ENCODE data around the gene DCAF8L2. TPM values are rescaled to one million over a fixed set of nuclear protein-coding genes. Genes with fewer than 3 reads are reported as not detected.

Gene DCAF8L2
- total and polyA plus RNA-seq, 2 donors (not counting 3 experiments of a cell fraction or from before 2014, with no cell fraction given): 0.15 to 0.36 TPM

- H3K4me1 ChIP-seq (ENCODE audit: control insufficient read depth, extremely low read depth, insufficient read depth, low read length): no peaks in the 10 kb centered on the region
- H3K27ac ChIP-seq (ENCODE audit: insufficient read depth, low read depth, low read length): no peak overlapping the region
- no peak overlapping the region for H3K9ac ChIP-seq (replicated peaks; ENCODE audit: extremely low read depth, insufficient read depth, low read length)
- no peaks in the 10 kb centered on the region for H3K9me1 ChIP-seq (replicated peaks; ENCODE audit: control insufficient read depth, extremely low read depth, insufficient read depth, low read length)
- H3K9me3 ChIP-seq (replicated peaks; ENCODE audit: control insufficient read depth, insufficient read depth, low read length): no peaks in the 10 kb centered on the region
- FAIRE-seq (no peak), DNase-seq (ENCODE audit: low read depth, low spot score) (no peak)
- dilution Hi-C loops (cut with MboI; ENCODE audit: extremely low pct_ligation_motif_present, low sequenced_read_pairs): no loop called here
- no TSS peak for BruUV-seq (replicated peaks)
- H3K4me3 ChIP-seq (replicated peaks in 1 of 3; ENCODE audit: insufficient read depth in 1 of 3, low read depth in 1 of 3, low read length in 3 of 3): no peak overlapping the region
- TF ChIP-seq POLR2A (IDR thresholded peaks at IDR 0.05; ENCODE audit: low read depth, low read length) (no peak), FOS (IDR thresholded peaks at IDR 0.05; ENCODE audit: borderline replicate concordance, insufficient read depth, low read length) (no peak), EZH2 (IDR thresholded peaks at IDR 0.05; ENCODE audit: borderline replicate concordance, low read depth, low read length, severe bottlenecking) (no peak), MAX (IDR thresholded peaks at IDR 0.05; ENCODE audit: insufficient read depth, insufficient read length) (no peak), MYC (IDR thresholded peaks at IDR 0.05; ENCODE audit: low read depth, low read length) (no peak), POLR2AphosphoS5 (IDR thresholded peaks at IDR 0.05; ENCODE audit: insufficient read depth, low read depth, low read length) (no peak), GATA2 (IDR thresholded peaks at IDR 0.05; ENCODE audit: insufficient read depth, insufficient read length, low read depth, low read length) (no peak), JUN (IDR thresholded peaks at IDR 0.05; ENCODE audit: borderline replicate concordance, insufficient read depth, insufficient read length, low read depth) (no peak)
- TF ChIP-seq, protein P1, sequence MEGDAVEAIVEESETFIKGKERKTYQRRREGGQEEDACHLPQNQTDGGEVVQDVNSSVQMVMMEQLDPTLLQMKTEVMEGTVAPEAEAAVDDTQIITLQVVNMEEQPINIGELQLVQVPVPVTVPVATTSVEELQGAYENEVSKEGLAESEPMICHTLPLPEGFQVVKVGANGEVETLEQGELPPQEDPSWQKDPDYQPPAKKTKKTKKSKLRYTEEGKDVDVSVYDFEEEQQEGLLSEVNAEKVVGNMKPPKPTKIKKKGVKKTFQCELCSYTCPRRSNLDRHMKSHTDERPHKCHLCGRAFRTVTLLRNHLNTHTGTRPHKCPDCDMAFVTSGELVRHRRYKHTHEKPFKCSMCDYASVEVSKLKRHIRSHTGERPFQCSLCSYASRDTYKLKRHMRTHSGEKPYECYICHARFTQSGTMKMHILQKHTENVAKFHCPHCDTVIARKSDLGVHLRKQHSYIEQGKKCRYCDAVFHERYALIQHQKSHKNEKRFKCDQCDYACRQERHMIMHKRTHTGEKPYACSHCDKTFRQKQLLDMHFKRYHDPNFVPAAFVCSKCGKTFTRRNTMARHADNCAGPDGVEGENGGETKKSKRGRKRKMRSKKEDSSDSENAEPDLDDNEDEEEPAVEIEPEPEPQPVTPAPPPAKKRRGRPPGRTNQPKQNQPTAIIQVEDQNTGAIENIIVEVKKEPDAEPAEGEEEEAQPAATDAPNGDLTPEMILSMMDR (IDR thresholded peaks at IDR 0.05; ENCODE audit: extremely low read depth in 1 of 2, insufficient read depth in 1 of 2, low read depth in 1 of 2, low read length in 2 of 2): no peak
- H3K79me2 ChIP-seq (ENCODE audit: control insufficient read depth, insufficient read depth, low read length): no peaks in the 10 kb centered on the region
- POLR2A ChIA-PET: no interaction called here
- intact Hi-C loops (cut with micrococcal nuclease): no loop called here
- H3K27me3 ChIP-seq (ENCODE audit: control insufficient read depth in 2 of 2, insufficient read depth in 2 of 2, low read length in 2 of 2): no peaks in the 10 kb centered on the region
- CTCF ChIA-PET: interaction anchor here (1.5 kb wide), 1 partner anchor 10 kb away, joined by 3 read pairs; no protein-coding TSS in a partner anchor
- H3K4me2 ChIP-seq (ENCODE audit: insufficient read depth, low read length): no peak overlapping the region
- no peaks in the 10 kb centered on the region for H3K36me3 ChIP-seq (ENCODE audit: control insufficient read depth in 2 of 2, extremely low read depth in 1 of 2, insufficient read depth in 2 of 2, low read length in 2 of 2)
- H4K20me1 ChIP-seq (replicated peaks; ENCODE audit: control insufficient read depth, extremely low read depth, insufficient read depth, low read length): no peaks in the 10 kb centered on the region
- H2AFZ ChIP-seq (ENCODE audit: low read depth, low read length): no peak overlapping the region
These were observed 85.3 kb downstream of the DCAF8L2 start for GRCh38 chrX:27675493-27675892.
